Endothelial cell of umbilical vein (primary cell): Measurements from ENCODE around the gene BANK1. TPM values are rescaled to one million over a fixed set of nuclear protein-coding genes. Genes with fewer than 3 reads are reported as not detected.

ENCODE experiments used
- BruUV-seq: library from RNA; stranded (reverse); fragments of 400-500 nt; replicated peaks from 2 replicates; lab custom pipeline; 2021; lab: Mats Ljungman, UMichigan
- CTCF ChIA-PET: fragments of 300-600, 350-600 bp; sonication (Branson Sonifier 250); formaldehyde crosslinking; loops from one replicate; lab custom pipeline; 2021; ENCODE audit warnings: antibody characterized with exemption, inconsistent platforms; lab: Charles Lee
- POLR2A ChIA-PET: fragments of 300-600, 350-600 bp; sonication (Branson Sonifier 250); formaldehyde crosslinking; loops from one replicate; lab custom pipeline; 2021; ENCODE audit warnings: antibody characterized with exemption, inconsistent platforms; lab: Charles Lee
- DNase-seq: peaks from one replicate; pipeline ENCODE4 v3.0.0-alpha.2; 2011; ENCODE audit warnings: low read depth, low spot score
- FAIRE-seq: peaks from 2 replicates; lab custom pipeline; 2011; peaks lifted over from hg19 to GRCh38; lab: Jason Lieb, UNC
- H2AFZ ChIP-seq: 2 replicates; pipeline ENCODE4 v1.6.0; 2012; ENCODE audit warnings: low read depth, low read length, control low read depth, inconsistent platforms
- H3K27ac ChIP-seq: 2 replicates; pipeline ENCODE4 v1.5.1; 2011; ENCODE audit warnings: low read depth, mild to moderate bottlenecking, control low read depth, low read length, moderate library complexity; ENCODE audit not compliant: insufficient read depth
- H3K27me3 ChIP-seq, 2 experiments: 2 replicates each; pipeline versions ENCODE4 v1.6.0 to v1.6.1; 2011; ENCODE audit warnings: low read length in 2 of 2, mixed read lengths in 1 of 2; ENCODE audit not compliant: control insufficient read depth in 2 of 2, insufficient read depth in 2 of 2
- H3K36me3 ChIP-seq, 2 experiments: 2 replicates in 1 of 2; 3 replicates in 1 of 2; pipeline ENCODE4 v1.5.1; 2011; ENCODE audit warnings: low read length in 2 of 2, mild to moderate bottlenecking in 1 of 2, moderate library complexity in 1 of 2; ENCODE audit not compliant: control insufficient read depth in 2 of 2, insufficient read depth in 2 of 2; ENCODE audit errors: extremely low read depth in 1 of 2
- H3K4me1 ChIP-seq: 3 replicates; pipeline ENCODE4 v1.5.1; 2011; ENCODE audit warnings: mild to moderate bottlenecking, low read length; ENCODE audit not compliant: control insufficient read depth, insufficient read depth; ENCODE audit errors: extremely low read depth
- H3K4me2 ChIP-seq: 2 replicates; pipeline ENCODE4 v1.6.1; 2011; ENCODE audit warnings: low read length, control low read depth, mixed read lengths; ENCODE audit not compliant: insufficient read depth
- H3K4me3 ChIP-seq, 3 experiments: fragments of 200-600 bp in 1 of 3; sonication (generic), shearing (Covaris generic) in 1 of 3; replicated peaks in 1 of 3; 2 replicates each; pipeline ENCODE4 v1.5.1; 2011 to 2016; ENCODE audit warnings: control low read depth in 3 of 3, low read length in 3 of 3, mild to moderate bottlenecking in 2 of 3, inconsistent platforms in 1 of 3, low read depth in 1 of 3, moderate library complexity in 1 of 3; ENCODE audit not compliant: insufficient read depth in 1 of 3
- H3K79me2 ChIP-seq: 2 replicates; pipeline ENCODE4 v1.6.0; 2012; ENCODE audit warnings: low read length, inconsistent platforms; ENCODE audit not compliant: control insufficient read depth, insufficient read depth
- H3K9ac ChIP-seq: replicated peaks from 2 replicates; pipeline ENCODE3; 2011; ENCODE audit warnings: low read length, control low read depth; ENCODE audit not compliant: insufficient read depth; ENCODE audit errors: extremely low read depth
- H3K9me1 ChIP-seq: replicated peaks from 3 replicates; pipeline ENCODE4 v1.6.0; 2011; ENCODE audit warnings: mild to moderate bottlenecking, low read length; ENCODE audit not compliant: control insufficient read depth, insufficient read depth; ENCODE audit errors: extremely low read depth
- H3K9me3 ChIP-seq: replicated peaks from 2 replicates; pipeline ENCODE4 v1.5.1; 2012; ENCODE audit warnings: low read length, inconsistent platforms; ENCODE audit not compliant: control insufficient read depth, insufficient read depth
- H4K20me1 ChIP-seq: replicated peaks from 2 replicates; pipeline ENCODE3; 2011; ENCODE audit warnings: mild to moderate bottlenecking, low read length; ENCODE audit not compliant: control insufficient read depth, insufficient read depth; ENCODE audit errors: extremely low read depth
- EZH2 ChIP-seq: IDR thresholded peaks from 2 replicates; pipeline ENCODE4 v1.6.1; 2012; ENCODE audit warnings: borderline replicate concordance, low read depth, mild to moderate bottlenecking, moderate library complexity, low read length, inconsistent platforms; ENCODE audit not compliant: severe bottlenecking
- FOS ChIP-seq: IDR thresholded peaks from 2 replicates; pipeline ENCODE4 v1.6.1; 2011; ENCODE audit warnings: mild to moderate bottlenecking, low read length, moderate library complexity, borderline replicate concordance; ENCODE audit not compliant: insufficient read depth
- GATA2 ChIP-seq: IDR thresholded peaks from 2 replicates; pipeline ENCODE4 v1.7.0; 2011; ENCODE audit warnings: low read depth, mild to moderate bottlenecking, moderate library complexity, mixed read lengths, low read length; ENCODE audit not compliant: insufficient read length, insufficient read depth
- JUN ChIP-seq: IDR thresholded peaks from 2 replicates; pipeline ENCODE4 v1.6.1; 2011; ENCODE audit warnings: borderline replicate concordance, low read depth; ENCODE audit not compliant: insufficient read length, insufficient read depth
- MAX ChIP-seq: IDR thresholded peaks from 2 replicates; pipeline ENCODE4 v1.6.1; 2011; ENCODE audit not compliant: insufficient read depth, insufficient read length
- MYC ChIP-seq: IDR thresholded peaks from one replicate; pipeline ENCODE4 v1.6.1; 2011; ENCODE audit warnings: mild to moderate bottlenecking, low read depth, low read length
- POLR2A ChIP-seq: IDR thresholded peaks from 2 replicates; pipeline ENCODE4 v1.6.1; 2012; ENCODE audit warnings: low read depth, mild to moderate bottlenecking, control low read depth, low read length
- POLR2AphosphoS5 ChIP-seq: IDR thresholded peaks from 2 replicates; pipeline ENCODE4 v1.6.1; 2012; ENCODE audit warnings: low read depth, mild to moderate bottlenecking, control low read depth, low read length, moderate library complexity; ENCODE audit not compliant: insufficient read depth
- dilution Hi-C: fragments of 300-500 bp; cut with MboI; formaldehyde crosslinking; loops from one replicate; pipeline ENCODE4 v1.15.0; 2019; ENCODE audit warnings: low sequenced_read_pairs; ENCODE audit not compliant: extremely low pct_ligation_motif_present
- intact Hi-C: fragments of 100-400 bp; cut with micrococcal nuclease; formaldehyde crosslinking; loops from one replicate; pipeline ENCODE4 v1.10.0; 2022
- polyA plus RNA-seq, 4 experiments: library from polyadenylated mRNA; depleted of rRNA in 3 of 4; stranded (reverse) in 3 of 4; unstranded in 1 of 4; fragments of >200 nt; gene quantifications; 2 replicates each; pipeline versions ENCODE4 v1.2.1 to v1.2.3, GENCODE V29; 2011 to 2012; ENCODE audit warnings: missing spikeins in 1 of 4
- total RNA-seq: library from RNA; stranded (reverse); gene quantifications from 2 replicates; pipeline ENCODE4 v1.2.3, GENCODE V29; 2021
- TF ChIP-seq, protein P1 (sequence below), 2 donors: IDR thresholded peaks; 1 replicate in 1 of 2; 2 replicates in 1 of 2; pipeline ENCODE4 v1.5.1; 2011; ENCODE audit warnings: low read length in 2 of 2, mild to moderate bottlenecking in 2 of 2, moderate library complexity in 2 of 2, control low read depth in 1 of 2, inconsistent platforms in 1 of 2, low read depth in 1 of 2; ENCODE audit not compliant: insufficient read depth in 1 of 2; ENCODE audit errors: extremely low read depth in 1 of 2

BANK1 gene
- total and polyA plus RNA-seq, 2 donors (not counting 3 experiments of a cell fraction or from before 2014, with no cell fraction given) = 0.29 to 0.32 TPM

GRCh38 chr4:101942891-101943290 lies 152.4 kb downstream of the BANK1 start:
- Histone ChIP-seq H3K36me3 (no peaks in the 10 kb centered on the region), H3K9ac (no peak overlapping the region), H2AFZ (no peak overlapping the region), H3K27me3 (no peaks in the 10 kb centered on the region), H3K4me1 (no peaks in the 10 kb centered on the region), H4K20me1 (no peaks in the 10 kb centered on the region), H3K79me2 (no peaks in the 10 kb centered on the region), H3K9me1 (no peaks in the 10 kb centered on the region), H3K9me3 (no peaks in the 10 kb centered on the region), H3K4me2 (no peak overlapping the region), H3K27ac (no peak overlapping the region), H3K4me3 (no peak overlapping the region)
- FAIRE-seq = no peak
- DNase-seq = no peak
- no TSS peak for BruUV-seq
- intact Hi-C loops = no loop called here
- TF ChIP-seq JUN (no peak), MYC (no peak), EZH2 (no peak), POLR2AphosphoS5 (no peak), FOS (no peak), GATA2 (no peak), MAX (no peak), POLR2A (no peak)
- TF ChIP-seq, protein P1, sequence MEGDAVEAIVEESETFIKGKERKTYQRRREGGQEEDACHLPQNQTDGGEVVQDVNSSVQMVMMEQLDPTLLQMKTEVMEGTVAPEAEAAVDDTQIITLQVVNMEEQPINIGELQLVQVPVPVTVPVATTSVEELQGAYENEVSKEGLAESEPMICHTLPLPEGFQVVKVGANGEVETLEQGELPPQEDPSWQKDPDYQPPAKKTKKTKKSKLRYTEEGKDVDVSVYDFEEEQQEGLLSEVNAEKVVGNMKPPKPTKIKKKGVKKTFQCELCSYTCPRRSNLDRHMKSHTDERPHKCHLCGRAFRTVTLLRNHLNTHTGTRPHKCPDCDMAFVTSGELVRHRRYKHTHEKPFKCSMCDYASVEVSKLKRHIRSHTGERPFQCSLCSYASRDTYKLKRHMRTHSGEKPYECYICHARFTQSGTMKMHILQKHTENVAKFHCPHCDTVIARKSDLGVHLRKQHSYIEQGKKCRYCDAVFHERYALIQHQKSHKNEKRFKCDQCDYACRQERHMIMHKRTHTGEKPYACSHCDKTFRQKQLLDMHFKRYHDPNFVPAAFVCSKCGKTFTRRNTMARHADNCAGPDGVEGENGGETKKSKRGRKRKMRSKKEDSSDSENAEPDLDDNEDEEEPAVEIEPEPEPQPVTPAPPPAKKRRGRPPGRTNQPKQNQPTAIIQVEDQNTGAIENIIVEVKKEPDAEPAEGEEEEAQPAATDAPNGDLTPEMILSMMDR (IDR thresholded peaks at IDR 0.05; ENCODE audit: extremely low read depth in 1 of 2, insufficient read depth in 1 of 2, low read depth in 1 of 2, low read length in 2 of 2) = no peak
- dilution Hi-C loops = no loop called here
- ChIA-PET CTCF (interaction anchor here (0.8 to 1.6 kb wide), 3 partner anchors 9 to 28 kb away, joined by 3 to 5 read pairs (median 4); no protein-coding TSS in a partner anchor), POLR2A (no interaction called here)
